ENCODE results near the gene CDH23.

- TF ChIP-seq, protein P1, sequence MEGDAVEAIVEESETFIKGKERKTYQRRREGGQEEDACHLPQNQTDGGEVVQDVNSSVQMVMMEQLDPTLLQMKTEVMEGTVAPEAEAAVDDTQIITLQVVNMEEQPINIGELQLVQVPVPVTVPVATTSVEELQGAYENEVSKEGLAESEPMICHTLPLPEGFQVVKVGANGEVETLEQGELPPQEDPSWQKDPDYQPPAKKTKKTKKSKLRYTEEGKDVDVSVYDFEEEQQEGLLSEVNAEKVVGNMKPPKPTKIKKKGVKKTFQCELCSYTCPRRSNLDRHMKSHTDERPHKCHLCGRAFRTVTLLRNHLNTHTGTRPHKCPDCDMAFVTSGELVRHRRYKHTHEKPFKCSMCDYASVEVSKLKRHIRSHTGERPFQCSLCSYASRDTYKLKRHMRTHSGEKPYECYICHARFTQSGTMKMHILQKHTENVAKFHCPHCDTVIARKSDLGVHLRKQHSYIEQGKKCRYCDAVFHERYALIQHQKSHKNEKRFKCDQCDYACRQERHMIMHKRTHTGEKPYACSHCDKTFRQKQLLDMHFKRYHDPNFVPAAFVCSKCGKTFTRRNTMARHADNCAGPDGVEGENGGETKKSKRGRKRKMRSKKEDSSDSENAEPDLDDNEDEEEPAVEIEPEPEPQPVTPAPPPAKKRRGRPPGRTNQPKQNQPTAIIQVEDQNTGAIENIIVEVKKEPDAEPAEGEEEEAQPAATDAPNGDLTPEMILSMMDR (IDR thresholded peaks at IDR 0.05) = no peak
- no peak for TF ChIP-seq EZH2 (IDR thresholded peaks at IDR 0.05; ENCODE audit: borderline replicate concordance, insufficient read depth, low read depth, low read length, poor library complexity, severe bottlenecking)
These were observed 242.4 kb downstream of the CDH23 start for GRCh38 chr10:71638822-71639719.
